Pancreas (tissue), 10 donors: ENCODE data around the gene FLYWCH2. TPM values are rescaled to one million over a fixed set of nuclear protein-coding genes. Genes with fewer than 3 reads are reported as not detected.

ENCODE experiments used
- ATAC-seq, 4 donors: fragments of 200-7000 bp; cut with Tn5 transposase; one replicate each; pipeline versions ENCODE4 v1.8.0 to v1.9.1; 2020; ENCODE audit warnings: mild to moderate bottlenecking in 4 of 4, moderate library complexity in 4 of 4
- DNase-seq, 6 donors: peaks; one replicate each; pipeline ENCODE4 v3.0.0-alpha.2; 2020
- FAIRE-seq: peaks from 2 replicates; lab custom pipeline; 2012; peaks lifted over from hg19 to GRCh38; lab: Jason Lieb, UNC
- H3K27ac ChIP-seq, 4 donors: fragments of 200-600 bp; sonication (generic); 1 replicate in 3 of 4; 2 replicates in 1 of 4; pipeline versions ENCODE4 v1.5.0 to v1.8.0; 2020
- H3K27me3 ChIP-seq, 4 donors: fragments of 200-600 bp; one replicate each; pipeline ENCODE4 v1.8.0; 2021
- H3K36me3 ChIP-seq, 3 donors: fragments of 200-600 bp; sonication (generic) in 1 of 3; one replicate each; pipeline versions ENCODE4 v1.5.0 to v1.8.0; 2020 to 2021
- H3K4me1 ChIP-seq, 3 donors: fragments of 200-600 bp; one replicate each; pipeline ENCODE4 v1.8.0; 2021
- H3K4me3 ChIP-seq, 4 donors: fragments of 200-600 bp; sonication (generic) in 2 of 4; one replicate each; pipeline versions ENCODE4 v1.5.0 to v1.8.0; 2020 to 2021
- H3K9me3 ChIP-seq, 4 donors: fragments of 200-600 bp; one replicate each; pipeline ENCODE4 v1.8.0; 2021
- WGBS, 2 donors: extraction: QIAGEN DNeasy Blood & Tissue Kit; methylation state at CpG; one replicate each; pipeline ENCODE4 v1.1.7; 2013; 5-methylcytosine and 5-hydroxymethylcytosine counted together
- intact Hi-C, 3 donors: fragments of 100-400 bp; cut with DNase I; formaldehyde crosslinking; loops; one replicate each; pipeline versions ENCODE4 v1.11.1 to v1.14.2; 2022
- polyA plus RNA-seq, 2 donors: library from polyadenylated mRNA; stranded (reverse); fragments of 200-250 nt; gene quantifications; one replicate each; pipeline ENCODE4 v1.2.3, GENCODE V29; 2013
- total RNA-seq, 6 donors: library from RNA; stranded (reverse); fragmentation: NEBNext Ultra II Directional in 4 of 6; extraction: Animal tissue kit (Norgen Biotek cat#: 25700) in 4 of 6; gene quantifications; one replicate each; pipeline versions ENCODE4 v1.2.1 to v1.2.4, GENCODE V29; 2021 to 2023
- TF ChIP-seq, protein P1 (sequence below), 4 donors: fragments of 200-600 bp; sonication (generic) in 3 of 4; IDR thresholded peaks; one replicate each; pipeline versions ENCODE4 v1.5.0 to v1.8.0; 2021; ENCODE audit warnings: antibody characterized with exemption in 4 of 4
- donor health status: healthy with polysubstance abuse.
- donor health status: DM: no; HTN: no; CAD: no; lungs with moderate emphysema.
- donor health status: DM: no; HTN: no; CAD: no.
- donor health status: control.
- donor health status: control.
- donor health status: Bipolar disorder and iron deficiency.
- donor health status: DM: yes; HTN: yes; CAD: no.
- donor health status: DM: no; HTN: no; CAD: no.
- donor health status: DM: no; HTN: no; CAD: no.
- donor health status: DM: yes; HTN: yes; CAD: no.

The FLYWCH2 gene
- total and polyA plus RNA-seq, 8 donors: 5.8 to 26.1 (median 8.4) TPM

- Histone ChIP-seq H3K27me3 (no peaks in the 10 kb centered on the region), H3K4me1 (peaks cover 0 to 3% (median 0%) of the 10 kb centered on the region in 3 donors), H3K36me3 (no peaks in the 10 kb centered on the region), H3K9me3 (no peaks in the 10 kb centered on the region), H3K27ac (no peak overlapping the region), H3K4me3 (no peak overlapping the region)
- DNase-seq (peak in 1 of 6 donors; percentile 42), ATAC-seq (no peak), FAIRE-seq (no peak)
- WGBS, 2 donors: 79 to 82% methylated on average over 8 of the region's 8 CpGs
- TF ChIP-seq, protein P1, sequence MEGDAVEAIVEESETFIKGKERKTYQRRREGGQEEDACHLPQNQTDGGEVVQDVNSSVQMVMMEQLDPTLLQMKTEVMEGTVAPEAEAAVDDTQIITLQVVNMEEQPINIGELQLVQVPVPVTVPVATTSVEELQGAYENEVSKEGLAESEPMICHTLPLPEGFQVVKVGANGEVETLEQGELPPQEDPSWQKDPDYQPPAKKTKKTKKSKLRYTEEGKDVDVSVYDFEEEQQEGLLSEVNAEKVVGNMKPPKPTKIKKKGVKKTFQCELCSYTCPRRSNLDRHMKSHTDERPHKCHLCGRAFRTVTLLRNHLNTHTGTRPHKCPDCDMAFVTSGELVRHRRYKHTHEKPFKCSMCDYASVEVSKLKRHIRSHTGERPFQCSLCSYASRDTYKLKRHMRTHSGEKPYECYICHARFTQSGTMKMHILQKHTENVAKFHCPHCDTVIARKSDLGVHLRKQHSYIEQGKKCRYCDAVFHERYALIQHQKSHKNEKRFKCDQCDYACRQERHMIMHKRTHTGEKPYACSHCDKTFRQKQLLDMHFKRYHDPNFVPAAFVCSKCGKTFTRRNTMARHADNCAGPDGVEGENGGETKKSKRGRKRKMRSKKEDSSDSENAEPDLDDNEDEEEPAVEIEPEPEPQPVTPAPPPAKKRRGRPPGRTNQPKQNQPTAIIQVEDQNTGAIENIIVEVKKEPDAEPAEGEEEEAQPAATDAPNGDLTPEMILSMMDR (IDR thresholded peaks at IDR 0.05): no peak
- intact Hi-C loops: no loop called here
Measured at GRCh38 chr16:2860826-2861567, 22.0 kb upstream of the FLYWCH2 start.

DNA sequence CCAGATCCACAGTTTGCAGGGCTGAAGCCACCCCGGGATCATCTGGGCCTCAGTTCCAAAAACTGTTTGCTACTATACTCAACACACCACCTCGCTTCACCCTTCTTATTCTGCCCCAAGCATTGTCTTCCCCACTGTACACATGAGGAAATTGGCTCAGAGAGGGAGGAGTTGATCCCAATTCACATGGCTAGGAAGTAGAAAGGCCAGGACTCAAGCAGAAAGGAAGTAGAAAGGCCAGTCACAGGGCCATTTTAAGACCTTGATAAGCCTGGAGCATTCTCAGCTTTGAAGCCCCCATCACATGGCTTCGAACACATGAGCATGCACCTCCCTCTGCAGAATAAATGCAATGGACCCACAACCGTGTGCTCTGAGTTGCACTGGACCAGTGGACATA, 17.4 kb upstream of the FLYWCH2 start:
- Histone ChIP-seq H3K27me3 (peaks cover 0 to 3% (median 0%) of the 10 kb centered on the region in 4 donors), H3K36me3 (no peaks in the 10 kb centered on the region), H3K4me1 (no peaks in the 10 kb centered on the region), H3K4me3 (no peak overlapping the region), H3K9me3 (no peaks in the 10 kb centered on the region), H3K27ac (no peak overlapping the region)
- ATAC-seq (no peak), DNase-seq (peak in 1 of 6 donors; percentile 6), FAIRE-seq (no peak)
- intact Hi-C loops: no loop called here
- TF ChIP-seq, protein P1 (IDR thresholded peaks at IDR 0.05): no peak
- 61 to 65% methylated on average over 4 of the region's 4 CpGs for WGBS, 2 donors

GRCh38 chr16:2866431-2866830, 16.6 kb upstream of the FLYWCH2 start:
- DNase-seq (no peak), FAIRE-seq (no peak), ATAC-seq (no peak)
- H3K36me3 ChIP-seq: no peaks in the 10 kb centered on the region
- 55 to 63% methylated on average over 4 of the region's 4 CpGs for WGBS, 2 donors
- H3K27ac ChIP-seq: no peak overlapping the region
- no peak overlapping the region for H3K4me3 ChIP-seq
- H3K4me1 ChIP-seq: no peaks in the 10 kb centered on the region
- no peaks in the 10 kb centered on the region for H3K9me3 ChIP-seq
- H3K27me3 ChIP-seq: peaks cover 0 to 5% (median 0%) of the 10 kb centered on the region in 4 donors
- TF ChIP-seq, protein P1 (IDR thresholded peaks at IDR 0.05): no peak
- intact Hi-C loops: no loop called here

GRCh38 chr16:2867661-2867986, 15.4 kb upstream of the FLYWCH2 start:
- DNase-seq (no peak), ATAC-seq (no peak), FAIRE-seq (no peak)
- Histone ChIP-seq H3K4me1 (no peaks in the 10 kb centered on the region), H3K27me3 (peaks cover 0 to 5% (median 0%) of the 10 kb centered on the region in 4 donors), H3K4me3 (peak overlapping the region; percentile 40 to 63 (median 48)), H3K27ac (peak overlapping the region; percentile 84 to 92 (median 90)), H3K36me3 (no peaks in the 10 kb centered on the region), H3K9me3 (no peaks in the 10 kb centered on the region)
- TF ChIP-seq, protein P1 (IDR thresholded peaks at IDR 0.05): no peak
- WGBS, 2 donors: 10 to 17% methylated on average over 8 of the region's 8 CpGs
- intact Hi-C loops: no loop called here
